Measurements from ENCODE around the gene KIF6. TPM values are rescaled to one million over a fixed set of nuclear protein-coding genes. Genes with fewer than 3 reads are reported as not detected.
A peak's percentile ranks its signal among the peaks of the same experiment; 100 is the strongest.

Gene KIF6
- total RNA-seq, 1 donor from 2014 or later = 2.7 TPM

- H3F3A ChIP-seq (ENCODE audit: low read depth) = no peaks in the 10 kb centered on the region
- no peak overlapping the region for H2AFZ ChIP-seq (replicated peaks)
- TF ChIP-seq CTCF (IDR thresholded peaks at IDR 0.05) = no peak
- TF ChIP-seq EZH2phosphoT487 (IDR thresholded peaks at IDR 0.05) = no peak
- no peak for TF ChIP-seq EZH2 (IDR thresholded peaks at IDR 0.05)
- H3K79me2 ChIP-seq (ENCODE audit: low read depth) = no peaks in the 10 kb centered on the region
- H3K27ac ChIP-seq = no peak overlapping the region
- no peaks in the 10 kb centered on the region for H3K9me3 ChIP-seq (ENCODE audit: low read depth)
- Mint-ChIP-seq H3K4me3 (no peak overlapping the region), H3K27ac (no peak overlapping the region), H3K4me1 (peaks cover 8% of the 10 kb centered on the region), H3K27me3 (ENCODE audit: insufficient read depth, low read depth) (peaks cover 2% of the 10 kb centered on the region), H3K36me3 (no peaks in the 10 kb centered on the region), H3K9me3 (no peaks in the 10 kb centered on the region)
- DNase-seq (ENCODE audit: low spot score) = no peak
- H3K27me3 ChIP-seq = no peaks in the 10 kb centered on the region
- peaks cover 5% of the 10 kb centered on the region for H3K4me1 ChIP-seq
- H3K9ac ChIP-seq = no peak overlapping the region
- no peak overlapping the region for H3K4me2 ChIP-seq
- no peaks in the 10 kb centered on the region for H4K20me1 ChIP-seq (ENCODE audit: low read depth)
- H3K4me3 ChIP-seq = no peak overlapping the region
- no peaks in the 10 kb centered on the region for H3K36me3 ChIP-seq
Measured at GRCh38 chr6:39302011-39302410, 423.2 kb downstream of the KIF6 start.

GRCh38 chr6:39301606-39302005 lies 423.6 kb downstream of the KIF6 start:
- Histone ChIP-seq H3K79me2 (ENCODE audit: low read depth) (no peaks in the 10 kb centered on the region), H3K4me3 (no peak overlapping the region), H2AFZ (replicated peaks) (no peak overlapping the region), H3K9me3 (ENCODE audit: low read depth) (no peaks in the 10 kb centered on the region), H3K27ac (no peak overlapping the region), H3K4me2 (no peak overlapping the region), H3K27me3 (no peaks in the 10 kb centered on the region), H4K20me1 (ENCODE audit: low read depth) (no peaks in the 10 kb centered on the region), H3K36me3 (no peaks in the 10 kb centered on the region), H3K4me1 (peaks cover 5% of the 10 kb centered on the region), H3K9ac (no peak overlapping the region), H3F3A (ENCODE audit: low read depth) (no peaks in the 10 kb centered on the region)
- Mint-ChIP-seq H3K27me3 (ENCODE audit: insufficient read depth, low read depth) (peaks cover 2% of the 10 kb centered on the region), H3K4me3 (no peak overlapping the region), H3K36me3 (no peaks in the 10 kb centered on the region), H3K4me1 (peaks cover 10% of the 10 kb centered on the region), H3K9me3 (no peaks in the 10 kb centered on the region), H3K27ac (no peak overlapping the region)
- peak; percentile 70 for DNase-seq (ENCODE audit: low spot score)
- TF ChIP-seq CTCF (IDR thresholded peaks at IDR 0.05) (peak; percentile 63), EZH2 (IDR thresholded peaks at IDR 0.05) (no peak), EZH2phosphoT487 (IDR thresholded peaks at IDR 0.05) (no peak)

- no peak for TF ChIP-seq EZH2phosphoT487 (IDR thresholded peaks at IDR 0.05)
- TF ChIP-seq EZH2 (IDR thresholded peaks at IDR 0.05) = no peak
- peaks cover 2% of the 10 kb centered on the region for H3K27me3 Mint-ChIP-seq (ENCODE audit: insufficient read depth, low read depth)
- Histone ChIP-seq H3F3A (ENCODE audit: low read depth) (no peaks in the 10 kb centered on the region), H4K20me1 (ENCODE audit: low read depth) (no peaks in the 10 kb centered on the region), H3K27me3 (no peaks in the 10 kb centered on the region), H3K9ac (no peak overlapping the region), H3K79me2 (ENCODE audit: low read depth) (no peaks in the 10 kb centered on the region), H3K27ac (no peak overlapping the region), H2AFZ (replicated peaks) (no peak overlapping the region), H3K9me3 (ENCODE audit: low read depth) (no peaks in the 10 kb centered on the region), H3K36me3 (no peaks in the 10 kb centered on the region), H3K4me2 (no peak overlapping the region), H3K4me3 (no peak overlapping the region), H3K4me1 (peaks cover 5% of the 10 kb centered on the region)
- no peak overlapping the region for H3K27ac Mint-ChIP-seq
- DNase-seq (ENCODE audit: low spot score) = no peak
- H3K4me3 Mint-ChIP-seq = no peak overlapping the region
- H3K36me3 Mint-ChIP-seq = no peaks in the 10 kb centered on the region
- H3K9me3 Mint-ChIP-seq = no peaks in the 10 kb centered on the region
- H3K4me1 Mint-ChIP-seq = peaks cover 10% of the 10 kb centered on the region
Measured at GRCh38 chr6:39300739-39301138, 424.5 kb downstream of the KIF6 start.

GRCh38 chr6:39298061-39298460 lies 427.1 kb downstream of the KIF6 start:
- Histone ChIP-seq H2AFZ (replicated peaks) (no peak overlapping the region), H3K27ac (no peak overlapping the region), H4K20me1 (ENCODE audit: low read depth) (no peaks in the 10 kb centered on the region), H3K4me3 (no peak overlapping the region), H3K27me3 (peaks cover 6% of the 10 kb centered on the region), H3K36me3 (no peaks in the 10 kb centered on the region), H3K79me2 (ENCODE audit: low read depth) (no peaks in the 10 kb centered on the region), H3K9ac (no peak overlapping the region), H3K4me2 (no peak overlapping the region), H3K9me3 (ENCODE audit: low read depth) (no peaks in the 10 kb centered on the region), H3K4me1 (peaks cover 5% of the 10 kb centered on the region), H3F3A (ENCODE audit: low read depth) (no peaks in the 10 kb centered on the region)
- Mint-ChIP-seq H3K36me3 (no peaks in the 10 kb centered on the region), H3K9me3 (no peaks in the 10 kb centered on the region), H3K27me3 (ENCODE audit: insufficient read depth, low read depth) (peaks cover 4% of the 10 kb centered on the region), H3K27ac (no peak overlapping the region), H3K4me3 (no peak overlapping the region), H3K4me1 (peaks cover 9% of the 10 kb centered on the region)
- no peak for DNase-seq (ENCODE audit: low spot score)
- TF ChIP-seq EZH2phosphoT487 (IDR thresholded peaks at IDR 0.05) = no peak
- no peak for TF ChIP-seq CTCF (IDR thresholded peaks at IDR 0.05)
- no peak for TF ChIP-seq EZH2 (IDR thresholded peaks at IDR 0.05)

Data from neural progenitor cell (in vitro differentiated cells).